B cell (primary cell): ENCODE results near the gene BHLHA9. TPM values are rescaled to one million over a fixed set of nuclear protein-coding genes. Genes with fewer than 3 reads are reported as not detected.
A peak's percentile ranks its signal among the peaks of the same experiment; 100 is the strongest.

ENCODE experiments used
- ATAC-seq: fragments of 200-7000 bp; cut with Tn5 transposase; one replicate; pipeline ENCODE4 v1.10.0; 2021; ENCODE audit warnings: low read depth, mild to moderate bottlenecking, moderate number of reproducible peaks, moderate library complexity
- CTCF ChIA-PET: fragments of 350-600 bp; sonication (Branson Sonifier 250); formaldehyde crosslinking; loops from one replicate; lab custom pipeline; 2021; ENCODE audit warnings: antibody characterized with exemption, inconsistent platforms; lab: Charles Lee
- POLR2A ChIA-PET: fragments of 350-600 bp; sonication (Branson Sonifier 250); formaldehyde crosslinking; loops from one replicate; lab custom pipeline; 2021; ENCODE audit warnings: antibody characterized with exemption; lab: Charles Lee
- DNase-seq: peaks from one replicate; pipeline ENCODE4 v3.0.0; 2013
- H2AFZ ChIP-seq: 2 replicates; pipeline ENCODE4 v1.6.1; 2012; ENCODE audit warnings: mild to moderate bottlenecking, low read depth, low read length; ENCODE audit not compliant: insufficient read depth, poor library complexity, severe bottlenecking
- H3K27ac ChIP-seq, 2 donors: 1 replicate in 1 of 2; 2 replicates in 1 of 2; pipeline ENCODE4 v1.5.1; 2012 to 2013; ENCODE audit warnings: low read length in 2 of 2, mild to moderate bottlenecking in 2 of 2, moderate library complexity in 1 of 2
- H3K27me3 ChIP-seq, 4 experiments: fragments of 200-600 bp in 1 of 4; sonication (generic) in 1 of 4; replicated peaks in 1 of 4; 1 replicate in 2 of 4; 2 replicates in 2 of 4; pipeline versions ENCODE4 v1.6.1 to v1.7.0; 2013 to 2016; ENCODE audit warnings: low read length in 3 of 4, mild to moderate bottlenecking in 2 of 4, mixed read lengths in 1 of 4, moderate library complexity in 1 of 4; ENCODE audit not compliant: insufficient read depth in 4 of 4, control insufficient read depth in 3 of 4; ENCODE audit errors: control extremely low read depth in 1 of 4
- H3K36me3 ChIP-seq, 2 experiments: replicated peaks in 1 of 2; 1 replicate in 1 of 2; 2 replicates in 1 of 2; pipeline versions ENCODE4 v1.6.1 to v1.7.1; 2013; ENCODE audit warnings: low read length in 1 of 2; ENCODE audit not compliant: insufficient read depth in 2 of 2, control insufficient read depth in 1 of 2; ENCODE audit errors: control extremely low read depth in 1 of 2, extremely low read depth in 1 of 2
- H3K4me1 ChIP-seq, 2 donors: fragments of 200-600 bp in 1 of 2; sonication (generic) in 1 of 2; 1 replicate in 1 of 2; 2 replicates in 1 of 2; pipeline versions ENCODE4 v1.5.1 to v1.6.1; 2013 to 2017; ENCODE audit warnings: low read length in 2 of 2; ENCODE audit not compliant: control insufficient read depth in 2 of 2, insufficient read depth in 2 of 2
- H3K4me2 ChIP-seq: replicated peaks from 2 replicates; pipeline ENCODE3; 2012; ENCODE audit warnings: mild to moderate bottlenecking, low read depth, low read length; ENCODE audit not compliant: poor library complexity, severe bottlenecking
- H3K4me3 ChIP-seq, 5 experiments: fragments of 200-600 bp in 1 of 5; sonication (generic) in 1 of 5; 1 replicate in 3 of 5; 2 replicates in 2 of 5; pipeline versions ENCODE4 v1.5.1 to v1.7.0; 2011 to 2016; ENCODE audit warnings: low read length in 4 of 5, mild to moderate bottlenecking in 4 of 5, low read depth in 2 of 5, control low read depth in 1 of 5, moderate library complexity in 1 of 5; ENCODE audit not compliant: insufficient read depth in 1 of 5; ENCODE audit errors: control extremely low read depth in 1 of 5, extremely low read depth in 1 of 5
- H3K79me2 ChIP-seq: fragments of 200-600 bp; sonication (generic); one replicate; pipeline ENCODE4 v1.6.0; 2016; ENCODE audit warnings: low read length; ENCODE audit not compliant: control insufficient read depth, insufficient read depth
- H3K9ac ChIP-seq: fragments of 200-600 bp; sonication (generic); 2 replicates; pipeline ENCODE4 v1.6.1; 2017; ENCODE audit warnings: mild to moderate bottlenecking, low read length, moderate library complexity
- H3K9me3 ChIP-seq, 3 donors: one replicate each; pipeline versions ENCODE4 v1.6.1 to v1.7.1; 2013; ENCODE audit warnings: low read length in 2 of 3; ENCODE audit not compliant: control insufficient read depth in 2 of 3, insufficient read depth in 1 of 3; ENCODE audit errors: control extremely low read depth in 1 of 3
- H4K20me1 ChIP-seq: 2 replicates; pipeline ENCODE4 v1.6.0; 2012; ENCODE audit warnings: mild to moderate bottlenecking, low read length; ENCODE audit not compliant: insufficient read depth, control insufficient read depth, poor library complexity, severe bottlenecking
- H3K27ac Mint-ChIP-seq: one replicate; pipeline ENCODE4 v1.8.0; 2021; ENCODE audit warnings: mixed read lengths
- H3K27me3 Mint-ChIP-seq: one replicate; pipeline ENCODE4 v1.8.0; 2021; ENCODE audit warnings: mixed read lengths
- H3K4me1 Mint-ChIP-seq: one replicate; pipeline ENCODE4 v1.8.0; 2021; ENCODE audit warnings: mixed read lengths
- H3K4me3 Mint-ChIP-seq: one replicate; pipeline ENCODE4 v1.8.0; 2021; ENCODE audit warnings: mixed read lengths
- H3K9me3 Mint-ChIP-seq: one replicate; pipeline ENCODE4 v1.8.0; 2022; ENCODE audit warnings: mixed read lengths; ENCODE audit not compliant: insufficient read depth
- CTCF ChIP-seq: fragments of 200-600 bp; IDR thresholded peaks from one replicate; pipeline ENCODE4 v1.8.0; 2022; ENCODE audit warnings: antibody characterized with exemption, mild to moderate bottlenecking
- EZH2 ChIP-seq: IDR thresholded peaks from 2 replicates; pipeline ENCODE4 v1.6.1; 2012; ENCODE audit warnings: borderline replicate concordance, low read depth, mild to moderate bottlenecking, moderate library complexity, low read length; ENCODE audit not compliant: insufficient read depth, poor library complexity, severe bottlenecking
- WGBS: methylation state at CpG from one replicate; pipeline ENCODE4 v1.1.5; 2013; ENCODE audit warnings: missing lambda C conversion rate; ENCODE audit not compliant: insufficient coverage; 5-methylcytosine and 5-hydroxymethylcytosine counted together
- intact Hi-C: fragments of 100-400 bp; cut with micrococcal nuclease; formaldehyde crosslinking; loops from one replicate; pipeline ENCODE4 v1.10.0; 2022
- polyA plus RNA-seq: library from polyadenylated mRNA; depleted of rRNA; stranded (reverse); fragments of >200 nt; gene quantifications from 2 replicates; pipeline ENCODE4 v1.2.3, GENCODE V29; 2012
- total RNA-seq, 2 donors: library from RNA; stranded (reverse); fragments of 120-200 nt in 1 of 2; gene quantifications; 1 replicate in 1 of 2; 2 replicates in 1 of 2; pipeline versions ENCODE4 v1.2.3 to v1.2.4, GENCODE V29; 2013 to 2022

The BHLHA9 gene
- total and polyA plus RNA-seq, 2 donors (not counting 1 experiment from before 2014, with no cell fraction given) = not detected

- H3K27ac Mint-ChIP-seq = no peak overlapping the region
- WGBS = under 1% methylated on average over 79 of the region's 79 CpGs
- intact Hi-C loops = loop anchor here (1.0 to 2.0 kb wide), 5 partner anchors 16 to 364 kb away; no protein-coding TSS in a partner anchor
- TF ChIP-seq EZH2 = no peak
- no peak for TF ChIP-seq CTCF
- H3K27me3 ChIP-seq = peaks cover 0 to 11% (median 0%) of the 10 kb centered on the region in 4 experiments
- H3K4me1 Mint-ChIP-seq = peaks cover 41% of the 10 kb centered on the region
- H3K36me3 ChIP-seq = peaks cover 2 to 18% of the 10 kb centered on the region in 2 experiments
- no peaks in the 10 kb centered on the region for H3K9me3 Mint-ChIP-seq
- peaks cover 7% of the 10 kb centered on the region for H3K27me3 Mint-ChIP-seq
- H3K4me2 ChIP-seq = peak overlapping the region; percentile 81
- peak; percentile 22 for ATAC-seq
- ChIA-PET POLR2A (interaction anchor here (0.6 to 3.4 kb wide), 7 partner anchors 12 to 48 kb away, joined by 5 to 24 read pairs (median 8); no protein-coding TSS in a partner anchor), CTCF (interaction anchor here (0.8 to 4.4 kb wide), 11 partner anchors 11 to 346 kb away, joined by 3 to 42 read pairs (median 8); no protein-coding TSS in a partner anchor)
- H3K79me2 ChIP-seq = peaks cover 43% of the 10 kb centered on the region
- peak overlapping the region; percentile 95 for H3K4me3 Mint-ChIP-seq
- peaks cover 25 to 32% of the 10 kb centered on the region in 2 donors for H3K4me1 ChIP-seq
- peak overlapping the region in 4 of 5 experiments; percentile 31 to 80 (median 66) for H3K4me3 ChIP-seq
- H3K9ac ChIP-seq = peak overlapping the region; percentile 83
- DNase-seq = peak; percentile 58
- H4K20me1 ChIP-seq = peaks cover 51% of the 10 kb centered on the region
- peak overlapping the region; percentile 69 for H2AFZ ChIP-seq
- H3K9me3 ChIP-seq = no peaks in the 10 kb centered on the region
- H3K27ac ChIP-seq = peak overlapping the region in 1 of 2 donors; percentile 82
These were observed 41.4 kb upstream of the BHLHA9 start for GRCh38 chr17:1228781-1229348.
